Measurements from ENCODE around the gene TMCO5A.

DNA sequence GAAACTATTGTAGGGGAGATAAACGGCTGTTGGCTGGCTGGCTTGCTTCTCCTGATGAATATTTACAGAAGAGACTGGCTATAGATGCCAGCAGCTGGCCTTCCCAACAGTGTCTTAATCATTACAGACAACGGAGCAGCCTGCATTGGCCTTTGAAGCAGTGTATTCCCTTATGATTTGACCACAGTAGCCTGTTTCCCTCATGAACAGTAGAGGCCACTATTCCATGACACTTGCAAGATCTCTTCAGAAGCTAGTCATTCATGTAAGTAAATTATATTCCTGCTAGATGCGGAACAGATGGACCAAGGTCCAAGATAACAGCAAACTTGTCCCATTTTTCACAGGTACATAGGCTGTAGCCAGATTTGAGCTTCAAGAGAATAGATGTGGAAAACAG is 47.3 kb downstream of the TMCO5A start:
- peak; percentile 48 for TF ChIP-seq CTCF (conservative IDR thresholded peaks at IDR 0.05; ENCODE audit: low read depth, low read length)
- no peak for TF ChIP-seq EZH2 (IDR thresholded peaks at IDR 0.05; ENCODE audit: borderline replicate concordance, low read depth, low read length, poor library complexity, severe bottlenecking)
